Transverse colon (tissue), 4 donors: ENCODE results near the gene ROBO1. TPM values are rescaled to one million over a fixed set of nuclear protein-coding genes. Genes with fewer than 3 reads are reported as not detected.
"Not testable (repeated sequence)": the region's sequence is repeated elsewhere in the genome, so short reads cannot be mapped to it uniquely, and the experiment has no call there.

Experiments used
- DNase-seq: peaks from one replicate; pipeline ENCODE4 v3.0.0-alpha.2; 2019
- H3K27ac ChIP-seq, 4 donors: fragments of 200-600 bp; sonication (generic); 2 replicates each; pipeline ENCODE4 v1.5.1; 2016 to 2018; ENCODE audit warnings: inconsistent platforms in 4 of 4
- H3K27me3 ChIP-seq: fragments of 200-600 bp; sonication (generic); 2 replicates; pipeline ENCODE4 v1.5.1; 2017; ENCODE audit warnings: inconsistent platforms
- H3K36me3 ChIP-seq, 4 donors: fragments of 200-600 bp; sonication (generic); 2 replicates each; pipeline ENCODE4 v1.5.1; 2017 to 2019; ENCODE audit warnings: inconsistent platforms in 4 of 4
- H3K4me1 ChIP-seq, 4 donors: fragments of 200-600 bp; sonication (generic); 2 replicates each; pipeline ENCODE4 v1.5.1; 2017 to 2020; ENCODE audit warnings: inconsistent platforms in 4 of 4
- H3K4me3 ChIP-seq, 4 donors: fragments of 200-600 bp; sonication (generic); 1 replicate in 1 of 4; 2 replicates in 3 of 4; pipeline versions ENCODE4 v1.5.1 to v1.6.1; 2017 to 2019; ENCODE audit warnings: inconsistent platforms in 4 of 4
- H3K9me3 ChIP-seq, 2 donors: fragments of 200-600 bp; sonication (generic); 2 replicates each; pipeline ENCODE4 v1.5.1; 2017 to 2019; ENCODE audit warnings: inconsistent platforms in 2 of 2
- CTCF ChIP-seq, 5 experiments: fragments of 200-600 bp in 3 of 5; fragments of 450-650 bp in 2 of 5; sonication (generic) in 3 of 5; IDR thresholded peaks; 1 replicate in 2 of 5; 2 replicates in 3 of 5; pipeline ENCODE4 v1.5.1; 2016 to 2017; ENCODE audit warnings: antibody characterized with exemption in 5 of 5, inconsistent platforms in 3 of 5, mild to moderate bottlenecking in 2 of 5, moderate library complexity in 1 of 5
- EP300 ChIP-seq: sonication (generic); formaldehyde crosslinking; IDR thresholded peaks from one replicate; pipeline ENCODE4 v1.6.1; 2017; ENCODE audit warnings: antibody characterized with exemption, low read depth
- POLR2A ChIP-seq: fragments of 450-650 bp; IDR thresholded peaks from one replicate; pipeline ENCODE4 v1.6.1; 2016; ENCODE audit warnings: antibody characterized with exemption, mild to moderate bottlenecking, moderate library complexity
- POLR2AphosphoS5 ChIP-seq, 3 donors: sonication (generic); formaldehyde crosslinking; IDR thresholded peaks; one replicate each; pipeline ENCODE4 v1.6.1; 2016; ENCODE audit warnings: antibody characterized with exemption in 3 of 3
- WGBS, 2 donors: methylation state at CpG; one replicate each; pipeline ENCODE4 v1.1.5; 2018; ENCODE audit warnings: low coverage in 1 of 2; 5-methylcytosine and 5-hydroxymethylcytosine counted together
- in situ Hi-C, 4 donors: fragments of 200-750 bp; cut with MboI; loops; one replicate each; pipeline versions ENCODE4 v1.15.0 to v1.15.1; 2017; ENCODE audit warnings: low sequenced_read_pairs in 3 of 4, low pct_ligation_motif_present in 1 of 4, low pct_unique_long_range_greater_than_20kb in 1 of 4
- intact Hi-C: fragments of 100-400 bp; cut with DNase I; formaldehyde crosslinking; loops from one replicate; pipeline ENCODE4 v1.15.1; 2023; ENCODE audit warnings: low total_unique reads
- total RNA-seq, 4 donors: library from RNA; depleted of rRNA; stranded (reverse); fragments of >200 nt; gene quantifications; one replicate each; pipeline ENCODE4 v1.1.0, GENCODE V29; 2016

Gene ROBO1
- total RNA-seq, 4 donors from 2014 or later: 7.6 to 68.7 (median 9.1) TPM

GRCh38 chr3:79809106-79809505 lies 41.3 kb upstream of the ROBO1 start:
- TF ChIP-seq POLR2A (no peak), POLR2AphosphoS5 (IDR thresholded peaks at IDR 0.05) (no peak), EP300 (no peak)
- Histone ChIP-seq H3K4me1 (no peaks in the 10 kb centered on the region), H3K36me3 (no peaks in the 10 kb centered on the region), H3K9me3 (no peaks in the 10 kb centered on the region), H3K27ac (no peak overlapping the region), H3K4me3 (no peak overlapping the region), H3K27me3 (no peaks in the 10 kb centered on the region)
- no peak for DNase-seq
- WGBS, 2 donors: 65 to 68% methylated on average over 2 of the region's 2 CpGs
- intact Hi-C loops (no loop called here), in situ Hi-C loops (no loop called here)

- Histone ChIP-seq H3K4me1 (no peaks in the 10 kb centered on the region), H3K27ac (no peak overlapping the region), H3K9me3 (no peaks in the 10 kb centered on the region), H3K36me3 (no peaks in the 10 kb centered on the region), H3K4me3 (no peak overlapping the region), H3K27me3 (no peaks in the 10 kb centered on the region)
- 54 to 64% methylated on average over 2 of the region's 2 CpGs for WGBS, 2 donors
- intact Hi-C loops: no loop called here
- TF ChIP-seq POLR2AphosphoS5 (IDR thresholded peaks at IDR 0.05) (no peak), POLR2A (no peak), EP300 (no peak), CTCF (IDR thresholded peaks at IDR 0.05) (no peak)
- in situ Hi-C loops: no loop called here
- no peak for DNase-seq
These were observed 40.7 kb upstream of the ROBO1 start for GRCh38 chr3:79808515-79808914.

- H3K4me3 ChIP-seq, H3K4me1 ChIP-seq, H3K27me3 ChIP-seq, H3K9me3 ChIP-seq, H3K36me3 ChIP-seq, H3K27ac ChIP-seq, intact Hi-C loops, in situ Hi-C loops, DNase-seq: not testable (repeated sequence)
- WGBS, 2 donors: 84% methylated on average over 4 of the region's 4 CpGs; no CpG with 5 or more reads in 1 of the 2 donors
These were observed 22.4 kb upstream of the ROBO1 start for GRCh38 chr3:79790177-79790576.

GRCh38 chr3:79773291-79773690 lies 5.5 kb upstream of the ROBO1 start:
- H3K27me3 ChIP-seq: no peaks in the 10 kb centered on the region
- no peaks in the 10 kb centered on the region for H3K9me3 ChIP-seq
- WGBS, 2 donors: 87% methylated on average over 4 of the region's 5 CpGs; no CpG with 5 or more reads in 1 of the 2 donors
- DNase-seq: no peak
- H3K27ac ChIP-seq: no peak overlapping the region
- intact Hi-C loops: no loop called here
- H3K4me1 ChIP-seq: no peaks in the 10 kb centered on the region
- in situ Hi-C loops: no loop called here
- H3K4me3 ChIP-seq: no peak overlapping the region
- TF ChIP-seq CTCF (IDR thresholded peaks at IDR 0.05): no peak
- no peak for TF ChIP-seq EP300
- TF ChIP-seq POLR2AphosphoS5 (IDR thresholded peaks at IDR 0.05): no peak
- TF ChIP-seq POLR2A: no peak
- H3K36me3 ChIP-seq: no peaks in the 10 kb centered on the region

- Histone ChIP-seq H3K27ac (no peak overlapping the region), H3K4me1 (no peaks in the 10 kb centered on the region), H3K9me3 (no peaks in the 10 kb centered on the region), H3K4me3 (no peak overlapping the region), H3K36me3 (no peaks in the 10 kb centered on the region), H3K27me3 (peaks cover 37% of the 10 kb centered on the region)
- TF ChIP-seq CTCF (IDR thresholded peaks at IDR 0.05) (no peak), EP300 (no peak)
- DNase-seq: no peak
- 30 to 32% methylated on average over 3 of the region's 3 CpGs for WGBS, 2 donors
- in situ Hi-C loops (no loop called here), intact Hi-C loops (no loop called here)
These were observed 1.4 kb upstream of the ROBO1 start for GRCh38 chr3:79769229-79769628.
